Stomach smooth muscle (tissue), 2 donors: Measurements from ENCODE around the gene BEST3.

Experiments
- H3K27ac ChIP-seq: one replicate; pipeline ENCODE4 v1.7.0; 2013; ENCODE audit warnings: mild to moderate bottlenecking, low read length, inconsistent platforms
- H3K27me3 ChIP-seq, 2 donors: one replicate each; pipeline ENCODE4 v1.7.0; 2013; ENCODE audit warnings: low read length in 2 of 2; ENCODE audit not compliant: insufficient read depth in 2 of 2, control insufficient read depth in 1 of 2
- H3K36me3 ChIP-seq, 2 donors: one replicate each; pipeline ENCODE4 v1.7.0; 2013; ENCODE audit warnings: low read length in 2 of 2; ENCODE audit not compliant: control insufficient read depth in 2 of 2, insufficient read depth in 2 of 2
- H3K4me1 ChIP-seq: one replicate; pipeline ENCODE4 v1.7.0; 2013; ENCODE audit warnings: low read length; ENCODE audit not compliant: control insufficient read depth, insufficient read depth
- H3K4me3 ChIP-seq, 2 donors: one replicate each; pipeline ENCODE4 v1.7.0; 2013; ENCODE audit warnings: low read length in 2 of 2
- H3K9ac ChIP-seq, 2 donors: one replicate each; pipeline ENCODE4 v1.7.0; 2013; ENCODE audit warnings: low read length in 2 of 2, mild to moderate bottlenecking in 1 of 2
- H3K9me3 ChIP-seq, 2 donors: one replicate each; pipeline ENCODE4 v1.7.0; 2013; ENCODE audit warnings: low read length in 2 of 2; ENCODE audit not compliant: control insufficient read depth in 2 of 2
- donor health status: healthy.
- donor health status: Pancreatic carcinoma.

BEST3 gene

GRCh38 chr12:69714542-69714941 lies 15.4 kb upstream of the BEST3 start:
- H3K36me3 ChIP-seq: no peaks in the 10 kb centered on the region
- H3K4me3 ChIP-seq: no peak overlapping the region
- H3K27me3 ChIP-seq: peaks cover 0 to 2% of the 10 kb centered on the region in 2 donors
- no peak overlapping the region for H3K9ac ChIP-seq
- no peaks in the 10 kb centered on the region for H3K4me1 ChIP-seq
- H3K27ac ChIP-seq: no peak overlapping the region
- H3K9me3 ChIP-seq: no peaks in the 10 kb centered on the region

- Histone ChIP-seq H3K27ac (no peak overlapping the region), H3K9ac (no peak overlapping the region)
Observed at GRCh38 chr12:69712826-69713225, 13.7 kb upstream of the BEST3 start.

GRCh38 chr12:69708649-69709048 lies 9.5 kb upstream of the BEST3 start:
- H3K9ac ChIP-seq: no peak overlapping the region
- no peaks in the 10 kb centered on the region for H3K4me1 ChIP-seq
- no peak overlapping the region for H3K27ac ChIP-seq
- H3K4me3 ChIP-seq: no peak overlapping the region
- no peaks in the 10 kb centered on the region for H3K27me3 ChIP-seq
- no peaks in the 10 kb centered on the region for H3K36me3 ChIP-seq
- no peaks in the 10 kb centered on the region for H3K9me3 ChIP-seq

More at GRCh38 chr12:69712826-69713225, 13.7 kb upstream of the BEST3 start:
- Histone ChIP-seq H3K4me3 (no peak overlapping the region), H3K27me3 (peaks cover 0 to 2% of the 10 kb centered on the region in 2 donors), H3K9me3 (no peaks in the 10 kb centered on the region), H3K4me1 (no peaks in the 10 kb centered on the region), H3K36me3 (no peaks in the 10 kb centered on the region)

GRCh38 chr12:69704357-69704756 lies 5.3 kb upstream of the BEST3 start:
- Histone ChIP-seq H3K9ac (no peak overlapping the region), H3K4me3 (no peak overlapping the region), H3K36me3 (no peaks in the 10 kb centered on the region)

GRCh38 chr12:69703146-69703642 lies 4.1 kb upstream of the BEST3 start:
- H3K27me3 ChIP-seq: no peaks in the 10 kb centered on the region
- no peaks in the 10 kb centered on the region for H3K36me3 ChIP-seq
- H3K4me1 ChIP-seq: no peaks in the 10 kb centered on the region
- H3K9ac ChIP-seq: no peak overlapping the region
- H3K4me3 ChIP-seq: no peak overlapping the region
- no peaks in the 10 kb centered on the region for H3K9me3 ChIP-seq
- H3K27ac ChIP-seq: no peak overlapping the region

More at GRCh38 chr12:69704357-69704756, 5.3 kb upstream of the BEST3 start:
- Histone ChIP-seq H3K27me3 (no peaks in the 10 kb centered on the region), H3K9me3 (no peaks in the 10 kb centered on the region), H3K4me1 (no peaks in the 10 kb centered on the region), H3K27ac (no peak overlapping the region)

- H3K27me3 ChIP-seq: no peaks in the 10 kb centered on the region
- H3K9me3 ChIP-seq: no peaks in the 10 kb centered on the region
- H3K27ac ChIP-seq: no peak overlapping the region
- H3K36me3 ChIP-seq: no peaks in the 10 kb centered on the region
- H3K9ac ChIP-seq: no peak overlapping the region
- H3K4me3 ChIP-seq: no peak overlapping the region
- no peaks in the 10 kb centered on the region for H3K4me1 ChIP-seq
Observed at GRCh38 chr12:69701826-69702225, 2.7 kb upstream of the BEST3 start.

GRCh38 chr12:69698054-69698453 lies 1.0 kb downstream of the BEST3 start:
- no peaks in the 10 kb centered on the region for H3K9me3 ChIP-seq
- no peaks in the 10 kb centered on the region for H3K27me3 ChIP-seq
- no peak overlapping the region for H3K9ac ChIP-seq
- H3K4me1 ChIP-seq: no peaks in the 10 kb centered on the region
- no peak overlapping the region for H3K4me3 ChIP-seq
- H3K36me3 ChIP-seq: no peaks in the 10 kb centered on the region
- no peak overlapping the region for H3K27ac ChIP-seq

- H3K27ac ChIP-seq: no peak overlapping the region
Observed at GRCh38 chr12:69694123-69694522, 5.0 kb downstream of the BEST3 start.

GRCh38 chr12:69689638-69690037 lies 9.5 kb downstream of the BEST3 start:
- Histone ChIP-seq H3K27ac (no peak overlapping the region), H3K9ac (no peak overlapping the region), H3K27me3 (no peaks in the 10 kb centered on the region), H3K4me3 (no peak overlapping the region), H3K9me3 (no peaks in the 10 kb centered on the region), H3K4me1 (no peaks in the 10 kb centered on the region), H3K36me3 (no peaks in the 10 kb centered on the region)

More at GRCh38 chr12:69694123-69694522, 5.0 kb downstream of the BEST3 start:
- Histone ChIP-seq H3K9me3 (no peaks in the 10 kb centered on the region), H3K9ac (no peak overlapping the region), H3K4me3 (no peak overlapping the region), H3K36me3 (no peaks in the 10 kb centered on the region), H3K27me3 (no peaks in the 10 kb centered on the region), H3K4me1 (no peaks in the 10 kb centered on the region)

- Histone ChIP-seq H3K9ac (no peak overlapping the region), H3K36me3 (no peaks in the 10 kb centered on the region), H3K27ac (no peak overlapping the region), H3K27me3 (no peaks in the 10 kb centered on the region), H3K4me3 (no peak overlapping the region), H3K9me3 (no peaks in the 10 kb centered on the region), H3K4me1 (no peaks in the 10 kb centered on the region)
Observed at GRCh38 chr12:69688471-69689427, 10.4 kb downstream of the BEST3 start.

GRCh38 chr12:69688021-69688420 lies 11.1 kb downstream of the BEST3 start:
- Histone ChIP-seq H3K4me1 (no peaks in the 10 kb centered on the region), H3K4me3 (no peak overlapping the region), H3K9me3 (no peaks in the 10 kb centered on the region), H3K9ac (no peak overlapping the region), H3K36me3 (no peaks in the 10 kb centered on the region), H3K27ac (no peak overlapping the region), H3K27me3 (no peaks in the 10 kb centered on the region)
